Measurements from ENCODE around the gene SFXN3.

GRCh38 chr10:101014966-101015581, 16.0 kb upstream of the SFXN3 start:
- TF ChIP-seq EP300 (IDR thresholded peaks at IDR 0.05) (no peak), POLR2AphosphoS5 (IDR thresholded peaks at IDR 0.05) (no peak)

Data from sigmoid colon (tissue), 4 donors.